GM12878 (cell line): ENCODE measurements around the gene SLX4IP. TPM values are rescaled to one million over a fixed set of nuclear protein-coding genes. Genes with fewer than 3 reads are reported as not detected.

Source experiments
- ATAC-seq: fragments of 200-7000 bp; cut with Tn5 transposase; 3 replicates; pipeline ENCODE4 v1.9.1; 2020; ENCODE audit warnings: mild to moderate bottlenecking, moderate library complexity
- BruUV-seq: library from RNA; stranded (reverse); fragments of 400-500 nt; replicated peaks from 2 replicates; lab custom pipeline; 2021; lab: Mats Ljungman, UMichigan
- CTCF ChIA-PET: fragments of 300-600 bp; sonication (Branson Sonifier 250); formaldehyde crosslinking; extraction: SDS; loops from one replicate; lab custom pipeline; 2021; ENCODE audit warnings: inconsistent platforms; lab: Yijun Ruan, JAX
- POLR2A ChIA-PET: fragments of 350-600 bp; formaldehyde crosslinking; extraction: SDS; loops from one replicate; lab custom pipeline; 2021; ENCODE audit warnings: inconsistent platforms; lab: Charles Lee
- RAD21 ChIA-PET: fragments of 300-600 bp; sonication (Branson Sonifier 250); formaldehyde crosslinking; loops from one replicate; lab custom pipeline; 2023; ENCODE audit warnings: antibody characterized with exemption; ENCODE audit not compliant: unreplicated experiment; lab: Charles Lee
- SMC1A ChIA-PET: fragments of 300-600 bp; sonication (Branson Sonifier 250); formaldehyde crosslinking; loops from one replicate; lab custom pipeline; 2023; ENCODE audit not compliant: unreplicated experiment, uncharacterized antibody; lab: Charles Lee
- DNase-seq: peaks from one replicate; pipeline ENCODE4 v3.0.0-alpha.2; 2011; ENCODE audit warnings: low read depth, low spot score
- FAIRE-seq: peaks from 3 replicates; lab custom pipeline; 2011; peaks lifted over from hg19 to GRCh38; lab: Jason Lieb, UNC
- H2AFZ ChIP-seq: 2 replicates; pipeline ENCODE4 v1.6.0; 2011; ENCODE audit warnings: low read depth, low read length, control low read depth; ENCODE audit not compliant: control insufficient read depth
- H3K27ac ChIP-seq: 2 replicates; pipeline ENCODE4 v1.5.1; 2011; ENCODE audit warnings: control low read depth; ENCODE audit not compliant: control insufficient read depth, insufficient read depth
- H3K27me3 ChIP-seq, 2 experiments: replicated peaks in 1 of 2; 2 replicates each; pipeline versions ENCODE4 v1.6.0 to v1.6.1; 2011; ENCODE audit warnings: low read length in 1 of 2; ENCODE audit not compliant: control insufficient read depth in 2 of 2, insufficient read depth in 2 of 2
- H3K36me3 ChIP-seq, 2 experiments: 2 replicates each; pipeline ENCODE4 v1.5.1; 2011; ENCODE audit warnings: low read length in 1 of 2; ENCODE audit not compliant: control insufficient read depth in 2 of 2, insufficient read depth in 2 of 2
- H3K4me1 ChIP-seq: 2 replicates; pipeline ENCODE4 v1.6.1; 2011; ENCODE audit warnings: mild to moderate bottlenecking, low read length, moderate library complexity, mixed read lengths; ENCODE audit not compliant: control insufficient read depth, insufficient read depth
- H3K4me2 ChIP-seq: 2 replicates; pipeline ENCODE4 v1.6.0; 2011; ENCODE audit warnings: control low read depth; ENCODE audit not compliant: control insufficient read depth, insufficient read depth
- H3K4me3 ChIP-seq: fragments of 200-600 bp; sonication (generic); 2 replicates; pipeline ENCODE4 v1.5.1; 2016
- H3K79me2 ChIP-seq: 2 replicates; pipeline ENCODE4 v1.6.0; 2011; ENCODE audit warnings: low read length; ENCODE audit not compliant: control insufficient read depth, insufficient read depth
- H3K9ac ChIP-seq: 2 replicates; pipeline ENCODE4 v1.8.0; 2011; ENCODE audit warnings: low read length, control low read depth, mixed read lengths; ENCODE audit not compliant: control insufficient read depth, insufficient read depth
- H3K9me3 ChIP-seq: replicated peaks from 3 replicates; pipeline ENCODE4 v1.5.1; 2011; ENCODE audit warnings: mild to moderate bottlenecking, low read length; ENCODE audit not compliant: control insufficient read depth, insufficient read depth
- H4K20me1 ChIP-seq: 2 replicates; pipeline ENCODE4 v1.6.0; 2011; ENCODE audit not compliant: control insufficient read depth, insufficient read depth
- BACH1 ChIP-seq: fragments of 450-650 bp; IDR thresholded peaks from 2 replicates; pipeline ENCODE4 v1.6.1; 2017; ENCODE audit warnings: mild to moderate bottlenecking, borderline replicate concordance
- CBFB ChIP-seq: IDR thresholded peaks from 2 replicates; pipeline ENCODE4 v1.6.1; 2016; ENCODE audit warnings: antibody characterized with exemption, low read depth
- CHD4 ChIP-seq: fragments of 200-600 bp; sonication (generic); IDR thresholded peaks from 2 replicates; pipeline ENCODE4 v1.6.1; 2016; ENCODE audit warnings: mild to moderate bottlenecking
- ETV6 ChIP-seq, 2 experiments: fragments of 450-650 bp in 1 of 2; IDR thresholded peaks in 1 of 2; conservative IDR thresholded peaks in 1 of 2; 2 replicates each; pipeline ENCODE4 v1.6.1; 2014; ENCODE audit warnings: antibody characterized with exemption in 1 of 2, borderline replicate concordance in 1 of 2, low read depth in 1 of 2, mild to moderate bottlenecking in 1 of 2, moderate library complexity in 1 of 2
- FOS ChIP-seq: IDR thresholded peaks from 3 replicates; pipeline ENCODE4 v1.6.1; 2011; ENCODE audit warnings: borderline replicate concordance; ENCODE audit not compliant: insufficient read length; ENCODE audit errors: extremely low read depth
- MAX ChIP-seq: IDR thresholded peaks from 2 replicates; pipeline ENCODE4 v1.6.1; 2012; ENCODE audit warnings: low read depth, low read length, improper control_type of control experiment
- PAX5 ChIP-seq: IDR thresholded peaks from 2 replicates; pipeline ENCODE4 v1.6.1; 2011; ENCODE audit warnings: low read depth, low read length, borderline replicate concordance
- POLR2A ChIP-seq: IDR thresholded peaks from 2 replicates; pipeline ENCODE4 v1.6.1; 2011; ENCODE audit warnings: low read depth, mild to moderate bottlenecking, low read length
- POLR2AphosphoS5 ChIP-seq: IDR thresholded peaks from 2 replicates; pipeline ENCODE4 v1.6.1; 2011; ENCODE audit warnings: mild to moderate bottlenecking, low read length, inconsistent platforms
- POU2F2 ChIP-seq: IDR thresholded peaks from 3 replicates; pipeline ENCODE4 v1.6.1; 2011; ENCODE audit warnings: low read depth, mild to moderate bottlenecking, low read length, borderline replicate concordance
- RAD51 ChIP-seq: fragments of 450-650 bp; IDR thresholded peaks from 2 replicates; pipeline ENCODE4 v1.6.1; 2016; ENCODE audit warnings: moderate library complexity, mild to moderate bottlenecking, inconsistent platforms
- SREBF1 ChIP-seq: IDR thresholded peaks from 2 replicates; pipeline ENCODE4 v1.6.1; 2012; ENCODE audit warnings: mild to moderate bottlenecking, low read length
- ZNF207 ChIP-seq: fragments of 450-650 bp; IDR thresholded peaks from 2 replicates; pipeline ENCODE4 v1.6.1; 2014; ENCODE audit warnings: antibody characterized with exemption, mild to moderate bottlenecking, borderline replicate concordance
- ZSCAN29 ChIP-seq: fragments of 450-650 bp; IDR thresholded peaks from 2 replicates; pipeline ENCODE4 v1.6.1; 2017; ENCODE audit warnings: mild to moderate bottlenecking, moderate library complexity
- WGBS: methylation state at CpG from one replicate; pipeline ENCODE4 v1.1.6; 2016; ENCODE audit warnings: low lambda C conversion rate; ENCODE audit not compliant: insufficient replicate concordance, insufficient coverage; ENCODE audit errors: missing lambda C conversion rate; 5-methylcytosine and 5-hydroxymethylcytosine counted together
- in situ Hi-C: fragments of 300-500 bp; cut with MboI; formaldehyde crosslinking; loops from 9 replicates; pipeline ENCODE4 v1.14.3; 2018; ENCODE audit warnings: mixed read lengths
- intact Hi-C: fragments of 100-400 bp; cut with micrococcal nuclease; formaldehyde crosslinking; loops from one replicate; pipeline ENCODE4 v1.14.2; 2022; ENCODE audit not compliant: unreplicated experiment
- polyA plus RNA-seq, 11 experiments: library from polyadenylated mRNA; depleted of rRNA in 4 of 11; unstranded in 6 of 11; stranded (reverse) in 5 of 11; fragments of >200 nt; fragmentation: Nextera tagmentation in 4 of 11; fragmentation: Illumina TruSeq in 1 of 11; extraction: Ambion mirVana in 4 of 11; extraction: Trizol in 1 of 11; gene quantifications; 1 replicate in 1 of 11; 2 replicates in 10 of 11; pipeline versions ENCODE4 v1.2.1 to v1.2.3, GENCODE V29; 2011 to 2016; ENCODE audit warnings: inconsistent platforms in 2 of 11, missing spikeins in 2 of 11, low read depth in 1 of 11
- total RNA-seq, 4 experiments: library from RNA; depleted of rRNA in 3 of 4; stranded (reverse); fragments of >200 nt in 3 of 4; fragmentation: Illumina TruSeq in 1 of 4; extraction: Trizol in 1 of 4; gene quantifications; 2 replicates each; pipeline versions ENCODE4 v1.2.1 to v1.2.3, GENCODE V29; 2013 to 2021

SLX4IP gene
- total and polyA plus RNA-seq, 10 of the 15 experiments (the other 5 are each of a cell fraction or from before 2014, with no cell fraction given), result 2.2 to 11.0 (median 6.3) TPM

GRCh38 chr20:10524034-10524476, 89.0 kb downstream of the SLX4IP start:
- 82% methylated on average over 10 of the region's 10 CpGs for WGBS

GRCh38 chr20:10524643-10525042, 89.5 kb downstream of the SLX4IP start:
- POLR2A ChIA-PET, result interaction anchor here (0.9 kb wide), 1 partner anchor 9 kb away, joined by 6 read pairs; no protein-coding TSS in a partner anchor

More at GRCh38 chr20:10524034-10524476, 89.0 kb downstream of the SLX4IP start:
- DNase-seq, result no peak
- TF ChIP-seq ZNF207 (no peak), BACH1 (no peak), PAX5 (no peak), CBFB (no peak)
- TF ChIP-seq, all 136 proteins: peak for 0
- in situ Hi-C loops, result no loop called here
- Histone ChIP-seq H3K4me1 (peaks cover 9% of the 10 kb centered on the region), H3K4me2 (no peak overlapping the region), H3K36me3 (peaks cover 0 to 2% of the 10 kb centered on the region in 2 experiments; a peak in 1 of 4 replicates), H4K20me1 (no peaks in the 10 kb centered on the region), H2AFZ (no peak overlapping the region), H3K27me3 (no peaks in the 10 kb centered on the region), H3K4me3 (no peak overlapping the region), H3K79me2 (no peaks in the 10 kb centered on the region), H3K9me3 (no peaks in the 10 kb centered on the region), H3K27ac (no peak overlapping the region), H3K9ac (no peak overlapping the region)
- CTCF ChIA-PET, result interaction anchor here (1.0 to 1.2 kb wide), 3 partner anchors 11 to 94 kb away, joined by 3 to 7 read pairs (median 3); no protein-coding TSS in a partner anchor
- intact Hi-C loops, result no loop called here
- RAD21 ChIA-PET, result no interaction called here
- SMC1A ChIA-PET, result interaction anchor here (0.9 to 3.3 kb wide), 3 partner anchors 28 to 99 kb away, joined by 3 to 8 read pairs (median 3); no protein-coding TSS in a partner anchor
- ATAC-seq, result no peak
- no peak for FAIRE-seq
- POLR2A ChIA-PET, result no interaction called here
- BruUV-seq, result no TSS peak

More at GRCh38 chr20:10524643-10525042, 89.5 kb downstream of the SLX4IP start:
- H3K4me1 ChIP-seq, result peaks cover 7% of the 10 kb centered on the region
- ATAC-seq (no peak), DNase-seq (no peak), FAIRE-seq (no peak)
- no TSS peak for BruUV-seq
- ChIA-PET RAD21 (interaction anchor here (1.0 kb wide), 1 partner anchor 91 kb away, joined by 3 read pairs; the partner anchor contains the start of gene MKKS), CTCF (interaction anchor here (1.0 to 1.2 kb wide), 2 partner anchors 12 to 95 kb away, joined by 3 read pairs; no protein-coding TSS in a partner anchor), SMC1A (interaction anchor here (2.0 to 3.3 kb wide), 2 partner anchors 9 to 27 kb away, joined by 7 to 8 read pairs; no protein-coding TSS in a partner anchor)
- H3K27ac ChIP-seq, result no peak overlapping the region
- H3K27me3 ChIP-seq, result no peaks in the 10 kb centered on the region
- H2AFZ ChIP-seq, result no peak overlapping the region
- H4K20me1 ChIP-seq, result no peaks in the 10 kb centered on the region
- WGBS, result 97% methylated on average over 4 of the region's 4 CpGs
- H3K9me3 ChIP-seq, result no peaks in the 10 kb centered on the region
- H3K9ac ChIP-seq, result no peak overlapping the region
- H3K36me3 ChIP-seq, result peaks cover 0 to 2% of the 10 kb centered on the region in 2 experiments; a peak in 1 of 4 replicates
- H3K4me2 ChIP-seq, result no peak overlapping the region
- H3K79me2 ChIP-seq, result no peaks in the 10 kb centered on the region
- in situ Hi-C loops (no loop called here), intact Hi-C loops (no loop called here)
- no peak for TF ChIP-seq POU2F2
- no peak for TF ChIP-seq RAD51
- TF ChIP-seq FOS, result no peak
- TF ChIP-seq POLR2A, result no peak
- TF ChIP-seq ZSCAN29, result no peak
- no peak for TF ChIP-seq ZNF207
- TF ChIP-seq POLR2AphosphoS5, result no peak
- TF ChIP-seq CHD4, result no peak
- TF ChIP-seq SREBF1, result no peak
- TF ChIP-seq MAX, result no peak
- TF ChIP-seq ETV6 (conservative IDR thresholded peaks at IDR 0.05 in 1 of 2, IDR thresholded peaks at IDR 0.05 in 1 of 2; ENCODE audit: borderline replicate concordance in 1 of 2, low read depth in 1 of 2), result no peak
- H3K4me3 ChIP-seq, result no peak overlapping the region
